AG09309 (cell line): ENCODE measurements around the gene CCDC47.
A peak's percentile ranks its signal among the peaks of the same experiment; 100 is the strongest.

Experiments
- DNase-seq: peaks from one replicate; pipeline ENCODE4 v3.0.0-alpha.2; 2010; ENCODE audit warnings: low read depth
- H3K4me3 ChIP-seq: 2 replicates; pipeline ENCODE4 v1.5.1; 2011; ENCODE audit warnings: mild to moderate bottlenecking, low read depth, low read length, moderate library complexity; ENCODE audit not compliant: control insufficient read depth
- TF ChIP-seq, protein P1 (sequence below): IDR thresholded peaks from 2 replicates; pipeline ENCODE4 v1.5.1; 2011; ENCODE audit warnings: mild to moderate bottlenecking, low read depth, low read length, inconsistent platforms; ENCODE audit not compliant: insufficient read depth, control insufficient read depth; ENCODE audit errors: missing control alignments

The CCDC47 gene

DNA sequence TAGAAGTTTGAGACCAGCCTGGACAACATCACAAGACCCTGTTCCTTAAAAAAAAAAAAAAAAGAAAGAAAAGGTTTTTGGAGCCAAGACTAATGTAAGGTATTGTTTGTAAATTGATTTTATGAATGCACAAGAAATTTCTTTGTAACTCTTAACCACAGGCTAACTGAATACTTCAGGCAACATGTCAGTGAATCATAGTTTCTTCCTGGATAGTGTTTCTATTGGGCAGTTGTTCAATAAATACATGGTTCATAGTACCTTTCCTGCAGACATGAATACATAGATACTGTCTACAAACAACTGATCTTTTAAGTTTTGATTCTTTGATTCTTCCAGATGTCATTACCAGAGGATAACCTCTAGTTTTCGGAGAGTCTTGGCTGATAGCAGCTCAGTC is 12.2 kb upstream of the CCDC47 start:
- no peak for DNase-seq
- no peak overlapping the region for H3K4me3 ChIP-seq
- TF ChIP-seq, protein P1, sequence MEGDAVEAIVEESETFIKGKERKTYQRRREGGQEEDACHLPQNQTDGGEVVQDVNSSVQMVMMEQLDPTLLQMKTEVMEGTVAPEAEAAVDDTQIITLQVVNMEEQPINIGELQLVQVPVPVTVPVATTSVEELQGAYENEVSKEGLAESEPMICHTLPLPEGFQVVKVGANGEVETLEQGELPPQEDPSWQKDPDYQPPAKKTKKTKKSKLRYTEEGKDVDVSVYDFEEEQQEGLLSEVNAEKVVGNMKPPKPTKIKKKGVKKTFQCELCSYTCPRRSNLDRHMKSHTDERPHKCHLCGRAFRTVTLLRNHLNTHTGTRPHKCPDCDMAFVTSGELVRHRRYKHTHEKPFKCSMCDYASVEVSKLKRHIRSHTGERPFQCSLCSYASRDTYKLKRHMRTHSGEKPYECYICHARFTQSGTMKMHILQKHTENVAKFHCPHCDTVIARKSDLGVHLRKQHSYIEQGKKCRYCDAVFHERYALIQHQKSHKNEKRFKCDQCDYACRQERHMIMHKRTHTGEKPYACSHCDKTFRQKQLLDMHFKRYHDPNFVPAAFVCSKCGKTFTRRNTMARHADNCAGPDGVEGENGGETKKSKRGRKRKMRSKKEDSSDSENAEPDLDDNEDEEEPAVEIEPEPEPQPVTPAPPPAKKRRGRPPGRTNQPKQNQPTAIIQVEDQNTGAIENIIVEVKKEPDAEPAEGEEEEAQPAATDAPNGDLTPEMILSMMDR = no peak

DNA sequence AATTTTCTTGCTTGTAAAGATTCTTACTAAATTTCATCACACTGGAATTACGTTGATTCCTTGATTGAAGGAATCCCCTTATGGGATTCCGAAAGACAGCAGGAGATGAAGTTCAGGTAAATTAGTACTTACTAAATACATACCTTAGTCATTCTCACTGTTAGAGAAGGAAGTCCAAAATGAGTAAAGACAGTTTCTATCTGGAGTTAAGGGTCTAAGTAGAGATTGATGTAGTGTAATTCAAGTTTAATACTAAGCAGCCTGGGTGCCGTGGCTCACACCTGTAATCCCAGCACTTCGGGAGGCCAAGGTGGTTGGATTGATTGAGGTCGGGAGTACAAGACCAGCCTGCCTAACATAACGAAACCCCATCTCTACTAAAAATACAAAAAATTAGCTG is 10.1 kb upstream of the CCDC47 start:
- DNase-seq = no peak
- TF ChIP-seq, protein P1 = no peak
- no peak overlapping the region for H3K4me3 ChIP-seq

DNA sequence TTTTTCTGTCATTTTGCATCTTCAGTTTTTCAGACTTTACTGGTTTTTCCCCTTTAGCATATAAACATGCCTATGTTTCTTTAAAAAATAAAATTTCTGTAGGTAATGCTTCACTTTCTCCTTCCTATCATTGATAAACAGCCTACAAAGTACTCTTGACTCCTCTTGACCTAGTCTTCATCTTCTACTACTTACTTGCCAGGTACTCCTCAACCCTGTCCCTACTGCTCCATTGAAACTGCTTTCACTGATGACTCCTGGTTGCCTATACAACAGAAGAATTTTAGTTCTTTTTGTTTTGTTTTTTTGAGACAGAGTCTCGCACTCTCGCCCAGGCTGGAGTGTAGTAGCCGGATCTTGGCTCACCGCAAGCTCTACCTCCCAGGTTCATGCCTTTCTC is 7.5 kb upstream of the CCDC47 start:
- H3K4me3 ChIP-seq = no peak overlapping the region
- DNase-seq = no peak
- TF ChIP-seq, protein P1 = no peak

DNA sequence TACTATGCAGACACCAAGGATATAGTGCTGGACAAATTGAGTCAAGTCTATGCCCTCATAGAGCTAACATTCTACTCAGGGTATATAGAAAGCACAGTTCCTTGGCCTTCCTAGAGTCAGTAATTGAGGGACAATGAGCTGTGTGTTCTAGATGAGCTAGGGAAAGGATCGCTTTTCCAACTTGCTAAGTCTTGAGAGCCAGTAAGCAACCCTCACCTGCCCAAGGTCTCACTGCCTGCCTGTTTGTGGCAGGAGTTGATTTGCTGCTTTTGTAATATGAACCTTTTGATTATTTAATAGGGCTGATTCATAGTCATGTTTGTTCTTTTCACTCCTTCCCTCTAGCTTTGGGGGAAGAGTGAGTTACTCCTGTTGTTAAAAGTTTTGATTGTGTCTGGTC is 7.1 kb upstream of the CCDC47 start:
- TF ChIP-seq, protein P1 = no peak
- no peak overlapping the region for H3K4me3 ChIP-seq
- DNase-seq = no peak

DNA sequence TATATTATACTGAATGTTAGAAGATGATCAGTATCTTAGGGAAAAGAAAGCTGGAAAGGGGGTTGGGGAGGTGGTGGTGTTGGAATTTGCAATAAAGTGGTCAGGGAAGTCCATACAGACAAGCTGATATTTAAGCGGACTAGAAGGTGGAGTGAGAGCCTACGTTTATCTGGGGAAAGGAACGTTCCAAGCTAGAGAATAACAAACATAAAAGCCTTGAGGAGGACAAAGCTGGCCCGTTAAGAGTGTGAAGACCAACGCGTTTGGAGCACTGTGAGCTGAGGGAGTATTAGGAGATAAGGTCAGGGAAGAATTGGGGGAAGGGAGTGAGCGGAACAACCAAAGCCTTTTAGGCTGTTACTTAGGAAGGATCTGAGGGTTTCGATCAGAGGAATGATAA is 2.0 kb upstream of the CCDC47 start:
- H3K4me3 ChIP-seq = peak overlapping the region; percentile 66
- TF ChIP-seq, protein P1 = no peak
- DNase-seq = no peak

DNA sequence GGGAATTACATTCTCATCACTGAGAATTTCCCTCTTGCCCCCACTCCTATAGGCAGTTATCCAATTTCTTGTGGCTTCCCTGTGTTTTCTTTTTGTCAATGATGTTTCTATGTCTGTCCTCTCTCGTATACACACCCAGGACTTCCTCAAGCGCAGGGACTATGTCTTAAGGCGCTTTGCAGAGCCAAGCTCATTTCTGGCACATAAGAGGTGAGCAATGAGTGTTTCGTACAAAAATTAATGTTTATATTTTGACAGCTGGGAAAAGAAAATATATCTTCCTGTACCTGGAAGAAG is 1.5 kb upstream of the CCDC47 start:
- DNase-seq = no peak
- TF ChIP-seq, protein P1 = no peak
- peak overlapping the region; percentile 66 for H3K4me3 ChIP-seq
